Measurements from ENCODE around the gene CARD11. TPM values are rescaled to one million over a fixed set of nuclear protein-coding genes. Genes with fewer than 3 reads are reported as not detected.

The CARD11 gene
- total and polyA plus RNA-seq, 2 experiments from 2014 or later, result 17.7 to 29.0 TPM

- Mint-ChIP-seq H3K4me3 (no peak overlapping the region), H3K27ac (no peak overlapping the region), H3K36me3 (ENCODE audit: low read depth) (peaks cover 3% of the 10 kb centered on the region; the same call in 1 of the 3 replicates), H3K27me3 (ENCODE audit: insufficient read depth, low read depth, poor library complexity) (peaks cover 7% of the 10 kb centered on the region), H3K4me1 (peaks cover 5% of the 10 kb centered on the region), H3K9me3 (no peaks in the 10 kb centered on the region)
- Histone ChIP-seq H4K20me1 (replicated peaks; ENCODE audit: insufficient read depth) (no peaks in the 10 kb centered on the region), H3K9me2 (ENCODE audit: insufficient read depth) (peaks cover 6% of the 10 kb centered on the region; the same call in 1 of the 2 replicates), H3K27ac (ENCODE audit: low read depth) (no peak overlapping the region), H3K4me1 (ENCODE audit: insufficient read depth) (no peaks in the 10 kb centered on the region), H3K4me3 (no peak overlapping the region), H2AFZ (no peak overlapping the region), H3K36me3 (ENCODE audit: insufficient read depth) (no peaks in the 10 kb centered on the region), H3F3A (replicated peaks; ENCODE audit: low read depth) (no peaks in the 10 kb centered on the region), H3K79me2 (replicated peaks; ENCODE audit: insufficient read depth) (no peaks in the 10 kb centered on the region), H3K27me3 (ENCODE audit: insufficient read depth) (no peaks in the 10 kb centered on the region), H3K4me2 (no peak overlapping the region)
- no peak for DNase-seq (ENCODE audit: low spot score)
- no peak for ATAC-seq
- TF ChIP-seq POLR2AphosphoS5 (IDR thresholded peaks at IDR 0.05; ENCODE audit: low read depth) (no peak), ZNF462 (CRISPR knock-in tag; IDR thresholded peaks at IDR 0.05) (no peak), CREB1 (CRISPR knock-in tag; IDR thresholded peaks at IDR 0.05; ENCODE audit: low read depth) (no peak), ZNF331 (CRISPR knock-in tag; IDR thresholded peaks at IDR 0.05; ENCODE audit: low read depth) (no peak), STAT1 (IDR thresholded peaks at IDR 0.05; ENCODE audit: unreplicated experiment) (no peak), ZNF114 (CRISPR knock-in tag; IDR thresholded peaks at IDR 0.05) (no peak), EZH2 (IDR thresholded peaks at IDR 0.05; ENCODE audit: low read depth, unreplicated experiment) (no peak), EZH2phosphoT487 (IDR thresholded peaks at IDR 0.05; ENCODE audit: unreplicated experiment) (no peak), ETS1 (IDR thresholded peaks at IDR 0.05) (no peak), JUNB (IDR thresholded peaks at IDR 0.05; ENCODE audit: unreplicated experiment) (no peak), NANOG (IDR thresholded peaks at IDR 0.05; ENCODE audit: borderline replicate concordance) (no peak), REST (IDR thresholded peaks at IDR 0.05; ENCODE audit: unreplicated experiment) (no peak)
- TF ChIP-seq, protein P1, sequence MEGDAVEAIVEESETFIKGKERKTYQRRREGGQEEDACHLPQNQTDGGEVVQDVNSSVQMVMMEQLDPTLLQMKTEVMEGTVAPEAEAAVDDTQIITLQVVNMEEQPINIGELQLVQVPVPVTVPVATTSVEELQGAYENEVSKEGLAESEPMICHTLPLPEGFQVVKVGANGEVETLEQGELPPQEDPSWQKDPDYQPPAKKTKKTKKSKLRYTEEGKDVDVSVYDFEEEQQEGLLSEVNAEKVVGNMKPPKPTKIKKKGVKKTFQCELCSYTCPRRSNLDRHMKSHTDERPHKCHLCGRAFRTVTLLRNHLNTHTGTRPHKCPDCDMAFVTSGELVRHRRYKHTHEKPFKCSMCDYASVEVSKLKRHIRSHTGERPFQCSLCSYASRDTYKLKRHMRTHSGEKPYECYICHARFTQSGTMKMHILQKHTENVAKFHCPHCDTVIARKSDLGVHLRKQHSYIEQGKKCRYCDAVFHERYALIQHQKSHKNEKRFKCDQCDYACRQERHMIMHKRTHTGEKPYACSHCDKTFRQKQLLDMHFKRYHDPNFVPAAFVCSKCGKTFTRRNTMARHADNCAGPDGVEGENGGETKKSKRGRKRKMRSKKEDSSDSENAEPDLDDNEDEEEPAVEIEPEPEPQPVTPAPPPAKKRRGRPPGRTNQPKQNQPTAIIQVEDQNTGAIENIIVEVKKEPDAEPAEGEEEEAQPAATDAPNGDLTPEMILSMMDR (conservative IDR thresholded peaks at IDR 0.05; ENCODE audit: low read depth in 2 of 2), result no peak
Measured at GRCh38 chr7:3064067-3064466, 20.4 kb upstream of the CARD11 start.
